Breast epithelium (tissue), 3 donors: ENCODE data around the gene DKK3.

Source experiments
- POLR2A ChIP-seq: fragments of 450-650 bp; IDR thresholded peaks from one replicate; pipeline ENCODE4 v1.6.1; 2016; ENCODE audit warnings: antibody characterized with exemption, mild to moderate bottlenecking, moderate library complexity
- TF ChIP-seq, protein P1 (sequence below), 3 donors: fragments of 450-650 bp; IDR thresholded peaks; one replicate each; pipeline ENCODE4 v1.5.1; 2016 to 2017; ENCODE audit warnings: antibody characterized with exemption in 3 of 3, mild to moderate bottlenecking in 3 of 3, moderate library complexity in 3 of 3

DNA sequence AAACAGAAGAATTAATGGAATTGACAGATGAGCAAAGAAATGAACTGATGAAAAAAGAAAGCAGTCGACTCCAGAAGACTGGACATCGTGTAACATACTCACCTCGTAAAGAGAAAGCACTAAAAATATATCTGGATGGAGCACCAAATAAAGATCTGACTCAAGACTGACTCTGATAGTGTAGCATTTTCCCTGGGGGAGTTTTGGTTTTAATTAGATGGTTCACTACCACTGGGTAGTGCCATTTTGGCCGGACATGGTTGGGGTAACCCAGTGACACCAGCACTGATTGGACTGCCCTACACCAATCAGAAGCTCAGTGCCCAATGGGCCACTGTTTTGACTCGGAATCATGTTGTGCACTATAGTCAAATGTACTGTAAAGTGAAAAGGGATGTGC lies 52.4 kb downstream of the DKK3 start:
- TF ChIP-seq, protein P1, sequence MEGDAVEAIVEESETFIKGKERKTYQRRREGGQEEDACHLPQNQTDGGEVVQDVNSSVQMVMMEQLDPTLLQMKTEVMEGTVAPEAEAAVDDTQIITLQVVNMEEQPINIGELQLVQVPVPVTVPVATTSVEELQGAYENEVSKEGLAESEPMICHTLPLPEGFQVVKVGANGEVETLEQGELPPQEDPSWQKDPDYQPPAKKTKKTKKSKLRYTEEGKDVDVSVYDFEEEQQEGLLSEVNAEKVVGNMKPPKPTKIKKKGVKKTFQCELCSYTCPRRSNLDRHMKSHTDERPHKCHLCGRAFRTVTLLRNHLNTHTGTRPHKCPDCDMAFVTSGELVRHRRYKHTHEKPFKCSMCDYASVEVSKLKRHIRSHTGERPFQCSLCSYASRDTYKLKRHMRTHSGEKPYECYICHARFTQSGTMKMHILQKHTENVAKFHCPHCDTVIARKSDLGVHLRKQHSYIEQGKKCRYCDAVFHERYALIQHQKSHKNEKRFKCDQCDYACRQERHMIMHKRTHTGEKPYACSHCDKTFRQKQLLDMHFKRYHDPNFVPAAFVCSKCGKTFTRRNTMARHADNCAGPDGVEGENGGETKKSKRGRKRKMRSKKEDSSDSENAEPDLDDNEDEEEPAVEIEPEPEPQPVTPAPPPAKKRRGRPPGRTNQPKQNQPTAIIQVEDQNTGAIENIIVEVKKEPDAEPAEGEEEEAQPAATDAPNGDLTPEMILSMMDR (IDR thresholded peaks at IDR 0.05) = no peak
- TF ChIP-seq POLR2A = no peak
